ENCODE data around the gene ERC2.
A peak's percentile ranks its signal among the peaks of the same experiment; 100 is the strongest.
"Not testable (repeated sequence)": the region's sequence is repeated elsewhere in the genome, so short reads cannot be mapped to it uniquely, and the experiment has no call there.

Gene ERC2

GRCh38 chr3:55880357-55880756 lies 587.9 kb downstream of the ERC2 start:
- DNase-seq (ENCODE audit: low spot score): no peak

GRCh38 chr3:55879901-55880331 lies 588.4 kb downstream of the ERC2 start:
- DNase-seq (ENCODE audit: low spot score): no peak

GRCh38 chr3:55877703-55878102 lies 590.6 kb downstream of the ERC2 start:
- DNase-seq (ENCODE audit: low spot score): no peak

- DNase-seq (ENCODE audit: low spot score): no peak
These were observed 591.7 kb downstream of the ERC2 start for GRCh38 chr3:55876560-55876959.

GRCh38 chr3:55875113-55875512 lies 593.2 kb downstream of the ERC2 start:
- no peak for DNase-seq (ENCODE audit: low spot score)

GRCh38 chr3:55873523-55874254 lies 594.6 kb downstream of the ERC2 start:
- peak; percentile 29 for DNase-seq (ENCODE audit: low spot score)

- no peak for DNase-seq (ENCODE audit: low spot score)
These were observed 597.7 kb downstream of the ERC2 start for GRCh38 chr3:55870594-55870993.

- DNase-seq (ENCODE audit: low spot score): no peak
These were observed 599.9 kb downstream of the ERC2 start for GRCh38 chr3:55868347-55868746.

- no peak for DNase-seq (ENCODE audit: low spot score)
These were observed 605.2 kb downstream of the ERC2 start for GRCh38 chr3:55863028-55863427.

- no peak for DNase-seq (ENCODE audit: low spot score)
These were observed 608.1 kb downstream of the ERC2 start for GRCh38 chr3:55860049-55860721.

- no peak for DNase-seq (ENCODE audit: low spot score)
These were observed 609.0 kb downstream of the ERC2 start for GRCh38 chr3:55859305-55859704.

- DNase-seq (ENCODE audit: low spot score): no peak
These were observed 609.5 kb downstream of the ERC2 start for GRCh38 chr3:55858727-55859126.

GRCh38 chr3:55858302-55858701 lies 610.0 kb downstream of the ERC2 start:
- DNase-seq (ENCODE audit: low spot score): no peak

- no peak for DNase-seq (ENCODE audit: low spot score)
These were observed 610.6 kb downstream of the ERC2 start for GRCh38 chr3:55857633-55858032.

GRCh38 chr3:55855311-55855710 lies 613.0 kb downstream of the ERC2 start:
- no peak for DNase-seq (ENCODE audit: low spot score)

GRCh38 chr3:55854494-55854893 lies 613.8 kb downstream of the ERC2 start:
- DNase-seq (ENCODE audit: low spot score): no peak

GRCh38 chr3:55852326-55852725 lies 615.9 kb downstream of the ERC2 start:
- DNase-seq (ENCODE audit: low spot score): no peak

GRCh38 chr3:55842204-55842603 lies 626.1 kb downstream of the ERC2 start:
- no peak for DNase-seq (ENCODE audit: low spot score)

- DNase-seq (ENCODE audit: low spot score): not testable (repeated sequence)
These were observed 636.4 kb downstream of the ERC2 start for GRCh38 chr3:55831876-55832275.

- no peak for DNase-seq (ENCODE audit: low spot score)
These were observed 639.6 kb downstream of the ERC2 start for GRCh38 chr3:55828712-55829111.

GRCh38 chr3:55827786-55828185 lies 640.5 kb downstream of the ERC2 start:
- no peak for DNase-seq (ENCODE audit: low spot score)

GRCh38 chr3:55826731-55827496 lies 641.4 kb downstream of the ERC2 start:
- no peak for DNase-seq (ENCODE audit: low spot score)

- DNase-seq (ENCODE audit: low spot score): no peak
These were observed 642.2 kb downstream of the ERC2 start for GRCh38 chr3:55826097-55826496.

Measured in AG08396 (cell line).